Measurements from ENCODE around the gene FSIP1.

Gene FSIP1

DNA sequence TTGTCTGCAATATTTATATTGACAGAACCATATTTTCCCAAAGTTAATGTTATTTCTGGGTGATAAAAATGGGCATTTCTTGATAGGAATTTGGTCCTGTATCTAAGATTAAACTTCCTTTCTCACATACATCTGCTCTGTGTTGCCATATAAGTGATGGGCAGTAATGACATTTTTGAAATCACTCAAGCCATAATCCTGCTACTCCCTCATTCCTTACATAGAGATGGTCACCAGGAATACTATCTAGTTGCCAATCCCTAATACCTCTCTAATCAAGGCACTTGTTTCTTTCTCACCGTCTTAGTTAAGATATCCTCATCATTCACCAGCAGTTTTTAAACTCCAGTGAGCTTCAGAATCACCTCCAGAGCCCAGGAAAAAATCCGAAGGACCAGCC is 68.4 kb downstream of the FSIP1 start:
- DNase-seq, result no peak

DNA sequence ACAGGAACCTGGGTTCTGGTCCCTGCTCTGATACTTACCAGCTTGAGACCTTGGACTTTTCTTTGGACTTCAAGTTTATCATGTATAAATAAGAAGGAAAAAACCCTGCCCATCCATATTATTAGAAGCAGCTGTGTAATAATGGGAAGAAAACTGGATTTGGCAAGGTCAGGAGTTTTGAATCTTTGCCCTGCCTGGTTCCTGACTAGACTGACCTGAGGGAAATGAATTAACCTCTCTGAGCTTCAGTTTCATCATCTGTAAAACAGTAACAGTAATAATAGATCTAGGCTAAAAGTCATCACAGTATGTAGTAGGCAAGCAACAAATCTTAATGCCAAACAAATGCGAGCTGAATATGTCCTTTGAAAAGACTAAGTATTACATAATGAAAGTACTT is 68.8 kb downstream of the FSIP1 start:
- DNase-seq, result no peak

DNA sequence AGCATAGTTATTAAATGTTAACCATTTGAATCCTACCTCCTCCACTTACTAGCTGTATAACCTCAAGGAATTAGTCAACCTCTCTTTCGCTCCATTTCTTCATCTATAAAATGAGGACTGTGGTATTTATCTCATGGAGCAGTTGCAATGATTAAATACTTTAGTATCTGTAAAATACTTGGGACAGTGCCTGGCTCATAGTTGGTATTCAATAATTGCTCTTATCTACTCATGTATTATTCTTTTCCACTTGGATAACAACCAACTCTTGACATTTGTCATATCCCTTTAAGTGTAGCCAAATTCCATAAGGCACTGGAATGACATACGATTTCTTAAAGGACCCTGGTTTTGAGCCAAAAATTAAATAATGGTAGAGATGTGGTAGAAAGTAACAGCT is 72.0 kb downstream of the FSIP1 start:
- DNase-seq, result no peak

DNA sequence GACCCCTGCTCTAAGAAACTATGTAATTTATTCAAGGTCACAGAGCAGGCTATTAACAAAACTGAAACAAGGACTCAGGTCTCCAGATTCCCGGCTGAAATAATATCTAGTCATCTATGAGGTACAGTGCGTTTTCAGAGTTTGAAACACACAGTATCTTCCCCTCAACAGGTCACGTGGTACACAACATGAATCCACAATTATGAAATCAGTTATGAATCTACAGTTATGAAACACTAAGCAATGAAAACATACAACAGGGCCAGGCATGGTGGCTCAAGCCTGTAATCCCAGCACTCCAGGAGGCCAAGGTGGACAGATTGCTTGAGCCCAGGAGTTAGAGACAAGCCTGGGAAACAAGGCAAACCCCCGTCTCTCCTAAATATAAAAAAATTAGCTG is 72.7 kb downstream of the FSIP1 start:
- no peak for DNase-seq

DNA sequence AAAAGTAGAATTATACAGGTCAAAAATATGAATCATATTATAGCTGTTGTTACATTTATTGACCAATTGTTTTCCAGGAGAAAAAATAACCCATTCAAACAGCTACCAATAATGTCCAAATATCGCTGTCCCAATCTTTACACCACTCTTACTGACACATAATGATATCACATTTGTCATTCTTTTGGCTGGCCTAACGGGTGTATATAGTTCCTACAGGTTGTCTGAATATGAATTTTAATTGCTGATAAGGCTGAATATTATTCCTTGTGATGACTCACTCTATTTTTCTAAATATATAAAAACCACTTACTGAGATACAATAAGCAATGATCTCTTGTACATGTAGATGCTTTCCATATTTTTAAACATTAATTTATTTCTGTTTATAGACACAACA is 76.4 kb downstream of the FSIP1 start:
- DNase-seq, result no peak

DNA sequence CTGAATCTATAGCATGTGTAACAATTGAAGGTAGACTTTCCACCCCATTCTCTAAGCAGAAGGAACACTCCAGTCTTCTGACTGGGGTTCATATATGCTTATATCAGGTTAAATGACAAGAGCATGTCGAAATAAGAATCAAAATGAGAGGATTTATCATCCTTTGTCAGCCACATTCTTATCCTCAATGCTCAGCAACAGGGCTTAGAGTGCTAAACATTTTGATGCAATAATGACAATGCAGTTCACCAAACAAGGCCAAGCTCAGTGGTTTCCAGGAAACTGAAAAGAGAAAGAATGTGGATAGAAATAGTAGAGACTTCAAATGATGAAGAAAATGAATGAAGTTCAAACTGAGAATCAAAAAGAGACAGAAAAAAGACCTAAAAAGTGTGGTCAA is 78.0 kb downstream of the FSIP1 start:
- no peak for DNase-seq

DNA sequence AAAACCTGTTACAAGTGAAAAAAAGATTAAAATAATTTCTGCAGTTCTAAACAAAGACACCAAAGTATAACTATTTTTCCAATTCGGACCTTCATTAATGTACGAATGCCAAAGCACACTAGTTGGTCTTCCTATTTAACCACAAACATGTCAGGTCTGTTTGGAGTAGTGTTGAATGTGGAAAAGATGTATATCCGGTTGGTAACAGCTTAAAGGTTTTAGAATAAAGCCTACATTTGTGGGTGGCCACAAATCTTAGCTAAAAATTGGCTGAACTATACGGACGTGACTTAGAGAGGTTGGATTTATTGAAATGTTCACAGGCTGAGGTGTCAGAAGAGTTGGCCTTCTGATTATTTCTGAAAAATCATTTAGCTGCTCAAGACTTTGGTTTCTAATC is 78.4 kb downstream of the FSIP1 start:
- DNase-seq, result no peak

DNA sequence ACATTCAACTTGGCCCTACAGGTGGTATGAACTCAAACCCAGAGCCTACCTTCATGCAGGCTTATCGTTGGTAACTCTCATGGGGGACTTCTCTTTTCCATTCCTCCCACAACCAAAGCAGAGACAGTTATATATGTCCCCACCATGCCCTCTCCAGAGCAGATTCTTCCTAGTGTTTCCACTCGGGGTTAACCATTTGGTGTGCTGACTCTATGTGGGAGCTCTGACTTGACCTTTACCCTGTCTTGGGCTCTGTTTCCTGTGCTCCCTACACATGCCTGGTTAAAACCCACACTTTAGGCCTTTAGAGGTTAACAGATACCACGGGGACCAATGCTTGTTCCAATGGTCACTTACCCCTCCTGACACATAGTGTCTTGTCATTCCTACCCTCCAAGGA is 80.7 kb downstream of the FSIP1 start:
- DNase-seq, result no peak

DNA sequence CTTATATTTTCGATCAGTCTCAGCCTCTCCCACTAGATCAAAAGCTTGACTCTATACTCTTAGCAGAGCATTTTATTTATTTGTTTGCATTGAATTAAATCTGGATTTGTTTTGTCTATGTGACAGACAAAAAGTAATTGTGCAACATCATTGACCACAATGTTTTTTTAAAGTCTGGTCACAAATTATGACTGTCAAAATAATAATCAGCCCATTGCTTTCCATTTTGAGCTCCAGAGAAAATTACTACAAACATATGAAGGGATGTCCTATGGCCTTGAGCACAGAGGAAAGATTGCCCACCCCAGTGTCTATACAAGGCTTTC is 82.3 kb downstream of the FSIP1 start:
- DNase-seq, result no peak

DNA sequence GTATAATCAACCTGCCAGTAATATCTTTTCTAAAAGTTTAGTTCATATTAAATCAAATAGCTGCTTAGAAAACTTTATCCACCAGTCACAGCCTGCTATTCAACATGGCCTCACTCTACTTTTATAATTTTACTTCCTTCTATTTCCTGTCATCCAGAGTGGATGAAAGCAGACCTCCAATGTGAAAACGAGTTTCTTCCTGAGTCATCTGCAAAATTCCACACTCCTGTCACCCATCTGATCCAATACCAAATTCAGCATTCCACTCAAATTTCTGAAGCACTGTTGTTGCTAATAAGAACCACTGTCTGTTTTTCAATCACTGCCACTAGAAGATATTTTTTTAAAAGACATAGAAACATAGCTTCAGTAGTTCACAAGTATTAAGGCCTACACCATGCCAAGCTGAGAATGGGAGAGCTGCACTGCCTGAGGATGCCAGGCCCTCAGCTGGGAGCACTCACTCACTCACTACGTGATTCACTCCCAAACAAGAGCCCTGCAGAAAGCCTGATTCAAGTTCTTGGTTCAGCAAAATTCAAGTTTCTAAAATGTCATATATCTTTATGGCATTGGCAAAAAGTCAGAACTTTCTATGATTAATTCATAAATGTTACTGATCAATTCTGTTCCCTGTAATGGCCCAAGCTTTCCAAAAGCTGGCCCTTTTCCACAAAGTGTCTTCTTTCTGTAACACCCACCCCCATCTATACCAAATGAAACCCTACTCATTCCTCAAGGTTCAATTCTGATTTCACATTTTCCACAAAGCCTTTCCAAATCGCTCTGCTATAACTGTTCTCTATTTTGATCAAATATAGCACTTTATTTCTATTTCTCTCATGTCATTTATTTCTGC is 82.9 kb downstream of the FSIP1 start:
- no peak for DNase-seq

DNA sequence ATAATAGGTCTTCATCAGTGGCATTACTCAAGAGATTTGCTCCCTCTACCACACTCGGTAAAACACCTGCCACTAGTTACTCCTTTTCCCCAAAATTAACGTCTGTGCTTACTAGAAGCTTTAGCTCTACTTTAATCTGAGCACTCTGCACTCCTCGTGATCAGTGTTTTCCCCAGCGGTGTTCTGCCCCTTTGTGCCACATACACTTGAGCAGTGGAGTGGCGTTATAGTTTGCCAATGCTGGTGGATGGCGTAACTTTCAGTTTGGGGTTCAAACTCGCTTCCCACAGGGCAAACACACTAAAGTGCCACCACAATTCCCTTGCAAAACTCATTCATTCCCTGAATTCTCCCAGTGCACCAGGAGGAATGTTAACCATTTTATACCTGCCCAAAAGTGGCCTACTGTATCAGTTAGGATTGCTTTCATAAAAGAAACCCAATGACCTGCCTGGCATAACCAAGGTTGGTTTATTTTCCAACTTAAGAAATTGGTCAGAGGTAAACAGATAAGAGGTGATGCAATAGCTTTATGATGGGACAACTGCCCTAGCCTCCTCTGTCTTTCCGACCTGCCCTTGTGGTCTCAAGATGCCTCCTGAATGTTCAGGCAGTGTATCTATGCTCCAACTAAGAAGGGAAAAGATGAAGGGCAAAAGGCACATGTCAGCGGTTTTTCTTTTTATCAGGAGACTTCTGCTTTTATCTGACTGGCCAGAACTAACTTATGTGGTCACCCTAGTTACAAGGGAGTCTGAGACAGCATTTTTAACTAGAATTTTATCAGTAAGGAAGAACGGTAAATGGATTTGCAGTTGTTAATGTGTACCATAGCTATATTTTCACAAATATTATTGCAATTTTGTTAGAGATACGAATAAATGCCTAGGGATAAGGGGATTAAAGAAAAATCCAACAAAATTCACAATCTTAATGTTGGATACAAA is 83.9 kb downstream of the FSIP1 start:
- no peak for DNase-seq

DNA sequence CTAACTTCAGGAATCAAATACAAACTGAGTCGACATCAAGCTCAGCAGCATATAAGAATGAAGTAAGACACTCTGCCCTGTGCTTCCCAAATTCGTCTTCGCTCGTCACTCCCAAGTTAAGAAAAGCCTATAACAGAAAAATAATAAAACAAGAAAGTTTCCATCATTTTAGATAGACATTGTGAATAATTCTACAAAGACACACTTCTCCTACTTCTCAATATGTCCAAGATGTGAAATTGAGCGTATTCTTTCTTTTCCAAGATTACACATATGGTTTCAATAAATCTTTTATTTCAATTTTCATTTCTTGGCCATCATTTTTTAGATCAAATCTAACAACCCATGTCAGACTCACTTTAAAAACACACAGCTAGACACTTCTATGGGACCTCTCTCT is 85.1 kb downstream of the FSIP1 start:
- no peak for DNase-seq

DNA sequence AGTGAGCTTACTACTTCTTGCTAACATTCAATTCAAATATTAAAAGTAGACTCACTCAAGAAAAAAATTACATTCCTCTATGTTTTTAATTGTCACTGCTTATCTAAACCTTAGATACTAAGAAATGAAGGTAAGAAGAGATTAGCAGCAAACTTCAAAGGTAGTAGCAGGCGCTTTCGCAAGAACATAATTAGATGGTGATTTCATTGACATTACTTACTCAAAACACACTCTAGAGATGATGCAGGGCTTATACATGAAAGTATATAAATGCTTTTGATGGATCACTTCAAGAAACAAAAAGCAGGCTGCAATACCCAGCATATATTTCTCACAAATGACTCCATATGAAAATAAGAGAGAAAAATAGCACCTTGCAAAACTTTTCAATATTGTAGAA is 86.8 kb downstream of the FSIP1 start:
- no peak for DNase-seq

DNA sequence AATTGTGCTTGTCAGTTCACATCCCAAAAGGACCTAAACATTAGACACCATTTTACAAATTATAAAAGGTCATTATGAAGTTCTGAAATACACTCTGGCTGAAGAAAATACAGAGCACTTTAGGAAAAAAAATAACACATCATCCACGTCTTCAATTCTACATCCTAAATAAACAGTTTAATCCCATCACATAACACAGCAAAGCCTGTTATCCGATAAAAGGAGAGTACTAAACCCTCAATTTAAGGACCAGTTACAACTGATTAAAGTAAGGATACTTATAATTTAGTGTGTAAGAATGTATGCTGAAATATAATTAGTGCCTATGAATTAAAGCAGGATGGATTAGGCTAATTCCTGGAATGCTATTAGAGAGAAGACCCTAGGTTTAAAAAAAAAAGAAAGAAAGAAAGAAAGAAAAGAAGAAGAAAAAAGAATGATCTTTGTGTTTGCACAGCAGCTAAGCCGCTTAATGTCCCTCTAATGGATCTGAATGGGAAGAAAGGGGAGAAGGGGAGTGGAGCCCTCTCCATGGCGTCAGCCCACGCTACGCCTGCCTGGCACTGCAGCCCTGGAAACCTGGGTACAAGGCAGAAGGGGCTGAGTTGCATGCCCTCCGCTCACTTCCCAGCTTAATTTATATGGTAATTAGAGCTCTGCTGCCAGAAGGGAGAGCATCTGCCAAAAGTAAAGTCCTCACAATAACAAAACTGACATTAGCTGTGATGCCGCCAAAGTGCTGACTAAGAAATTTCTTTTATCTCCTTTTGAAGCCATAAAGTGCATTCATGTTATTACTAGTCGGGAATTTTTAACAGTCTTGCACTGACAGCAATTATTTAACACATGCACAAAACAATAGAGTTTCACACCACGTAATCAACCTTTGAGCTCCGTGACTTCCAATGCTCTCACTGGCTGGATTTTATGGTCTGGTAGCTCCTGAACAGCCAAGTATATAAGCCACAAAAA is 90.0 kb downstream of the FSIP1 start:
- no peak for DNase-seq

DNA sequence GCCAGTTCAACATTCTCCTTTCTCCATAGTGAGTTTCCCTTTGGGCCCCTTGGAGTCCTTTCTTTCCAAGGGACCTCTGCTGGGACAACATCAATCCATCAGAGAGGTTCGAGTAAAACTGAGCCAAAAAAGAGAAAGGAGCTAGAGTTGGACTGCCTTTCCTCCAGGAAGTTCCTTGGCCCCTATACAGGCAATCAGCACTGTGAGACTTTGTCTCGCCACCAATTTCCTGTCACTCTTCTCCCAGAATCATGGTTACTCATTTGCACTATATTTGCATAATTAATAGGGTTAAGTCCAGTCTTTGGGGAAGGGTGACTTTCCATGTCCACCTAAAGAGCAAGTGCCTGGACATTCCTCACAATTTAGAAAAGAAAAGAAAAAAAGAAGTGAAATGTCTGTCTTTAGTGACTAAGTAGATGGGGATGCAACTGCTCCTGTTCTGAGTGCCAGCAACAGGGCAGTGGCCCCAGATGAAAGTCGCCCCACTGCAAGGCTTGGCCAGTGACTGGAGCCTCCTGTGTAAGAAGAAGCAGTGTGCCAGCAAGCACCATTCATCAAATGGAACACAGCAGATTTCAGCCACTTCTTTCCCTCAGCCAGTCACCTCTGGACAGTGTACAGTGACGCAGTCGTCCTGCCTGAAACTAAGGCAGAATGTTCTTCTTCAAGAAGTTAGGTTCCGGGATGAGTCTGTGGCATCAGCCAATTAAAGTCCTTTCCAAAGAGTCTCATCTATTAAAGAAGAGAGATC is 91.6 kb downstream of the FSIP1 start:
- no peak for DNase-seq

DNA sequence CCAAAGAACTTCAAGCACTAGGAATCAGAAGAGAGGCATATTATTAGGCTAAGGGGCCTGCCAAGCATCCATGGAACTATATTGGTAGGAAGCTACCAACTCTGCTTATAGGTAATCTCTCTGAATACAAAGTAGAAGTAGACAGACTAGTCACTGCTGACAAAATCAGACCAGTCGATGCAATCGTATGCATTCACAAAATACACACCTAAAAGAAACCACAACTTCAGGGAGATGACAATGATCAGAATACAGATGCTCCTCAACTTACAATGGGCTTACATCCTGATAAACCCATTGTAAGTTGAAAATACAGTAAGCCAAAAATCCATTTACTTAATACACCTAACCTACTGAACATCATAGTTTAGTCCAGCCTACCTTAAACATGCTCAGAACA is 94.7 kb downstream of the FSIP1 start:
- DNase-seq, result no peak

DNA sequence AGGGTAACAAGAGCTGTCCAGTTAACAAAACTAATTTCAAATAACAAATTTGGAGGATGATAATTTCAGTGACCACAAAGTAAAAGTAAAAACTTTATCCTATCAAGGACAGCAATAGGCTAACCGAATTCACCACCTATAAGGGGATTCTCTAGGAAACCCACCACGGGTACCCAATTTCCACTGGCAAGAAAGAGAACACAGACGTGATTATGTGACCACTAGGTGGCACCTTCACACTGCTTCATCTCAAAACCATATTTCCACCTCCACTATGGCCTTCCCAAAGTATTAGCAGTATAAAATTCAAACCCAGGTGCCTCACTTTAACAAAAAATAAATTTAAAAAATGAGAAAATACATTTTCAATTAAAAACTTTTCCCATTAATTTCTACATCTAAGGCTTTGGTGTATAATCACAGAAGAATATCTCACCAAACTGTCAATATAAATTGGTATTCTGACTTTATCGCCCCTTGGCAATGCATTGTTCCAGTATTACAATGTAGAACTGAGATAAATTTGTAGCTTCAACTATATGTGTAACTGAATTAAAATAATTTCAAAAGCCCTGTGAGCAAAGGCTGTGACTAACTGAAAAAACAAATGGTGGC is 96.5 kb downstream of the FSIP1 start:
- peak; percentile 26 to 35 for DNase-seq

DNA sequence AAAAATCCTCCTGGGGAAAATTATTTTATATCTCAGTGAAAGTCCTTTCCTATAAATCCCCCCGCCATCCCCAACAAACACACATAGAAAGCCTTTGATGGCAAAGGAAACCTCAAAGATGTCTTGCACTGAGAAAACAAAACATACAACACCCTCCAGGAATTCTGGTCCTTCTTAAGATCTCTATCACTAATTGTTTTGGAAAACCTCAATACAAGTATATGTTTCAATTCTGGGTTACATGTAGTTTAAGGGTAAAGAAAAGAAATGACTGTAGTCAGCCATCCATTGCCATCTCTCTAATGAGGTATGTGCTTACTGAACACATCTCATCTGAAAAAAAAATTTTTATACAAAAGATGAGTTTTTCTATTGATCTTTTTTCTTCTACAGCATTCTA is 97.3 kb downstream of the FSIP1 start:
- DNase-seq, result no peak

DNA sequence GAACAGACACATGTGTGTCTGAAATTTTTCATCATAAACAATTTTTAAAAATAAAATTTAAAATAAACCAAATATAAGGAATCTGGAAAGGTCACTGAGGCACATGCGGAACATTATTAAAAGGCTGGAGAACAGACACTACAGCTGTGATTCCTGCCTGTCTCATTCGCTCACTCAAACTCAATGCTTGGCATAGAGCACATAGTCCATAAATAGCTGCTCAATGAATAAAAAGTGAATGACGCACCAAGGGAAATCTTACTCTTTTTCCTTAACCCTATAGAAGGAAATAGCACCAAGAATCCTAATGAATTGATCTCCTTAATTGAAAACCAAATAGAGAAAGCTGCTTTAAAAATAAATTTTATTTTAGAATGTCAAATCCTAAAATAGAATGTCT is 98.4 kb downstream of the FSIP1 start:
- no peak for DNase-seq

DNA sequence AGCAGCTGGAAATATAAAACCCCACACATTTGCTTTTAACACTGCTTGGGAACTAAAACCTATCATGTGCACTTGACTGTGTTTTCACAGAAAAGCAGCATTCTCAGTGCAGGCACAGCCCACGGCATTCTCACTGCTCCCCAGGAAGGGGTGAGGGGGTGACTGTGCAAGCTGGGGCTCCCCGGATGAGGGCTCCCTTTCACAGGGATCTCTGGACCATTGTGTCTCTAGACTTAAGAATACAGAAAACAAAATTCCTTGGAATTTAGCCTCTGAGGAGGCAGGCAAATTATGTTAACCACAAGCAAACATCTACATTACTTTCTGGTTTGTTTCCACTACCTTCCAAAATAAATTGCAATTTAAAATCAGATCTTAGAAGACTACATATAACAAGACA is 100.3 kb downstream of the FSIP1 start:
- DNase-seq, result no peak

DNA sequence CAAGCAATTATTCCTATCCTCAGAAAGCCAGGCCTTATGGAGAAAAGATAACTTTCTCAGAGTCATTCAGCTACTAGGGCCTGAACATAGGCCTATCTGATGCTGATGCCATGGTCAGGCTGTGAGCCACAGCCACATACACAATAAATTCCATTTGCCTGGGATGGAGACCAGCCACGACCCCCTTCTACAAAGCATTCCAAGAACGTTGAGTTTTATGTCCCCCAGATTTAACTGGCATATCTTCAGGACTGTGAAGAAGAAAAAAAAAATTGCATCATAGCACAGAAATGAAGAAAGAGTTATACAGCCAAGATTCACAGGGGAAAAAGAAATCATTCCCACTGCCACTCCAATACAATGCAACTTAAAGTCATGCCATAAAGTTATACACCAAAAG is 101.8 kb downstream of the FSIP1 start:
- DNase-seq, result no peak

DNA sequence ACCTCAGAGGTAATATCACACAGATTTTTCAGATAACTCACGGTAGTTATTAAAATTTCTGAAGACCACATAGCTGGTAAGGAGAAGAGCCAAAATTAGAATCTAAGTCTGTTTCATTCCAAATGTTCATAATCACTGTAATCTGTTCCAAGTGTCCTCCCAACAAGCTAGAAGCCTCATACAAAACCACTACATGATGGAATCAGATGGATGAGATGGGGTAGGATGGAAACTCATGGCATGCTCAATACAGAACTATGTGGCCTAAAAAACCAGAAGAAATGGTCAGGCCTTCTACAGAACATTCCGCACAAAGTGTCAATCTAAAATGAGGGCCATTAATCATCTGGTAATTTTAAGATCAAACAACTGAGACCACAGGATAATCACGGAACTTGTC is 110.0 kb downstream of the FSIP1 start:
- DNase-seq, result no peak

All from SHP77 (cell line).